ENCODE results near the gene PSMD3.

GRCh38 chr17:39934324-39934723 is 46.3 kb upstream of the PSMD3 start:
- TF ChIP-seq CTCF (IDR thresholded peaks at IDR 0.05): no peak
- TF ChIP-seq POLR2A (IDR thresholded peaks at IDR 0.05): no peak
